Type B pancreatic cell (in vitro differentiated cells): ENCODE measurements around the gene PMM2. TPM values are rescaled to one million over a fixed set of nuclear protein-coding genes. Genes with fewer than 3 reads are reported as not detected.

Experiments used
- DNase-seq: peaks from one replicate; pipeline ENCODE4 v3.0.0; 2021; ENCODE audit warnings: mixed read lengths; ENCODE audit not compliant: unreplicated experiment; ENCODE audit errors: extremely low spot score
- H3K27ac Mint-ChIP-seq: 2 replicates; pipeline ENCODE4 v1.8.0; 2021; ENCODE audit warnings: mild to moderate bottlenecking, mixed read lengths
- H3K27me3 Mint-ChIP-seq: 2 replicates; pipeline ENCODE4 v1.8.0; 2021; ENCODE audit warnings: mixed read lengths
- H3K36me3 Mint-ChIP-seq: 2 replicates; pipeline ENCODE4 v1.8.0; 2021; ENCODE audit warnings: mixed read lengths
- H3K4me1 Mint-ChIP-seq: one replicate; pipeline ENCODE4 v1.8.0; 2021; ENCODE audit warnings: mixed read lengths; ENCODE audit not compliant: unreplicated experiment
- H3K4me3 Mint-ChIP-seq: 2 replicates; pipeline ENCODE4 v1.8.0; 2021; ENCODE audit warnings: mild to moderate bottlenecking, mixed read lengths
- H3K9me3 Mint-ChIP-seq: 2 replicates; pipeline ENCODE4 v1.8.0; 2021; ENCODE audit warnings: mixed read lengths
- CTCF ChIP-seq: fragments of 200-600 bp; sonication (generic); conservative IDR thresholded peaks from 2 replicates; pipeline ENCODE4 v1.5.0; 2021; ENCODE audit warnings: antibody characterized with exemption, mild to moderate bottlenecking
- total RNA-seq: library from RNA; stranded (reverse); gene quantifications from 2 replicates; pipeline ENCODE4 v1.2.1, GENCODE V29; 2021; ENCODE audit warnings: low replicate concordance

PMM2 gene
- total RNA-seq, 1 donor from 2014 or later: 35.5 TPM

GRCh38 chr16:8814095-8814806, 16.6 kb downstream of the PMM2 start:
- Mint-ChIP-seq H3K27me3 (no peaks in the 10 kb centered on the region), H3K36me3 (peaks cover 29% of the 10 kb centered on the region), H3K4me3 (no peak overlapping the region), H3K27ac (peak overlapping the region; percentile 5), H3K4me1 (peaks cover 11% of the 10 kb centered on the region), H3K9me3 (no peaks in the 10 kb centered on the region)
- no peak for TF ChIP-seq CTCF
- DNase-seq: no peak

- Mint-ChIP-seq H3K4me3 (no peak overlapping the region), H3K36me3 (peaks cover 36% of the 10 kb centered on the region), H3K27me3 (no peaks in the 10 kb centered on the region), H3K9me3 (no peaks in the 10 kb centered on the region), H3K27ac (no peak overlapping the region), H3K4me1 (peaks cover 9% of the 10 kb centered on the region)
- no peak for DNase-seq
- TF ChIP-seq CTCF: no peak
Measured at GRCh38 chr16:8816967-8817655, 19.5 kb downstream of the PMM2 start.

GRCh38 chr16:8818504-8819270, 21.0 kb downstream of the PMM2 start:
- no peak for DNase-seq
- Mint-ChIP-seq H3K27me3 (no peaks in the 10 kb centered on the region), H3K36me3 (peaks cover 29% of the 10 kb centered on the region), H3K4me1 (no peaks in the 10 kb centered on the region), H3K4me3 (no peak overlapping the region), H3K9me3 (no peaks in the 10 kb centered on the region), H3K27ac (no peak overlapping the region)
- no peak for TF ChIP-seq CTCF

- H3K4me3 Mint-ChIP-seq: no peak overlapping the region
- TF ChIP-seq CTCF: no peak
- no peak overlapping the region for H3K27ac Mint-ChIP-seq
- peaks cover 31% of the 10 kb centered on the region for H3K36me3 Mint-ChIP-seq
- H3K27me3 Mint-ChIP-seq: no peaks in the 10 kb centered on the region
- H3K9me3 Mint-ChIP-seq: no peaks in the 10 kb centered on the region
- no peaks in the 10 kb centered on the region for H3K4me1 Mint-ChIP-seq
- DNase-seq: no peak
Measured at GRCh38 chr16:8819411-8820034, 21.9 kb downstream of the PMM2 start.

- H3K27me3 Mint-ChIP-seq: no peaks in the 10 kb centered on the region
- H3K36me3 Mint-ChIP-seq: peaks cover 19% of the 10 kb centered on the region
- H3K27ac Mint-ChIP-seq: no peak overlapping the region
- no peaks in the 10 kb centered on the region for H3K9me3 Mint-ChIP-seq
- TF ChIP-seq CTCF: no peak
- H3K4me3 Mint-ChIP-seq: no peak overlapping the region
- H3K4me1 Mint-ChIP-seq: no peaks in the 10 kb centered on the region
- no peak for DNase-seq
Measured at GRCh38 chr16:8822403-8822802, 24.8 kb downstream of the PMM2 start.
